GM18511 (cell line): Measurements from ENCODE around the gene RAMACL.
A peak's percentile ranks its signal among the peaks of the same experiment; 100 is the strongest.
"Not testable (repeated sequence)": the region's sequence is repeated elsewhere in the genome, so short reads cannot be mapped to it uniquely, and the experiment has no call there.

Experiments
- ATAC-seq: cut with Tn5 transposase; IDR thresholded peaks from one replicate; pipeline ENCODE4 v1.9.1; 2021; ENCODE audit warnings: mild to moderate bottlenecking, moderate library complexity; ENCODE audit not compliant: unreplicated experiment

RAMACL gene

GRCh38 chr6:166596776-166597507 is 10.5 kb upstream of the RAMACL start:
- no peak for ATAC-seq

GRCh38 chr6:166595949-166596348 is 9.5 kb upstream of the RAMACL start:
- ATAC-seq, result no peak

- no peak for ATAC-seq
Observed at GRCh38 chr6:166595061-166595780, 8.7 kb upstream of the RAMACL start.

- no peak for ATAC-seq
Observed at GRCh38 chr6:166592821-166593220, 6.3 kb upstream of the RAMACL start.

GRCh38 chr6:166591961-166592520 is 5.6 kb upstream of the RAMACL start:
- no peak for ATAC-seq

- no peak for ATAC-seq
Observed at GRCh38 chr6:166591026-166591425, 4.5 kb upstream of the RAMACL start.

- ATAC-seq, result no peak
Observed at GRCh38 chr6:166589786-166590574, 3.5 kb upstream of the RAMACL start.

- ATAC-seq, result peak; percentile 23
Observed at GRCh38 chr6:166589337-166589731, 2.9 kb upstream of the RAMACL start.

GRCh38 chr6:166588691-166589336 is 2.3 kb upstream of the RAMACL start:
- peak; percentile 40 for ATAC-seq

- peak; percentile 80 for ATAC-seq
Observed at GRCh38 chr6:166587631-166588413, 1.3 kb upstream of the RAMACL start.

- ATAC-seq, result no peak
Observed at GRCh38 chr6:166584853-166585429, 1.5 kb downstream of the RAMACL start.

- no peak for ATAC-seq
Observed at GRCh38 chr6:166584155-166584554, 2.3 kb downstream of the RAMACL start.

GRCh38 chr6:166583230-166583965 is 3.1 kb downstream of the RAMACL start:
- ATAC-seq, result no peak

GRCh38 chr6:166582258-166582657 is 4.2 kb downstream of the RAMACL start:
- no peak for ATAC-seq

- not testable (repeated sequence) for ATAC-seq
Observed at GRCh38 chr6:166581801-166582200, 4.7 kb downstream of the RAMACL start.

GRCh38 chr6:166581091-166581511 is 5.4 kb downstream of the RAMACL start:
- no peak for ATAC-seq

- no peak for ATAC-seq
Observed at GRCh38 chr6:166580076-166581050, 6.1 kb downstream of the RAMACL start.
